HAP-1 (cell line): Measurements from ENCODE around the gene GPR146.

Source experiments
- DNase-seq, 2 experiments: peaks; one replicate each; pipeline ENCODE4 v3.0.0-alpha.2; 2016 to 2020; ENCODE audit warnings: low spot score in 2 of 2
- H3K27me3 ChIP-seq: fragments of 250-450 bp; sonication (Bioruptor Pico); 2 replicates; pipeline ENCODE4 v1.5.1; 2020; ENCODE audit warnings: low read depth, mild to moderate bottlenecking, moderate library complexity
- H3K36me3 ChIP-seq: fragments of 250-450 bp; sonication (Bioruptor Pico); replicated peaks from 2 replicates; pipeline ENCODE4 v1.5.1; 2020; ENCODE audit warnings: mild to moderate bottlenecking
- H3K4me1 ChIP-seq: fragments of 250-450 bp; sonication (Bioruptor Pico); 2 replicates; pipeline ENCODE4 v1.5.1; 2020; ENCODE audit warnings: mild to moderate bottlenecking
- H3K4me3 ChIP-seq: fragments of 250-450 bp; sonication (Bioruptor Pico); 2 replicates; pipeline ENCODE4 v1.5.1; 2020; ENCODE audit warnings: mild to moderate bottlenecking, moderate library complexity
- H3K9me3 ChIP-seq: fragments of 250-450 bp; sonication (Bioruptor Pico); 2 replicates; pipeline ENCODE4 v1.5.1; 2020; ENCODE audit warnings: mild to moderate bottlenecking, moderate library complexity
- in situ Hi-C: fragments of 300-500 bp; cut with MboI; formaldehyde crosslinking; loops from 3 replicates; pipeline ENCODE4 v1.14.3; 2020; ENCODE audit warnings: low sequenced_read_pairs, inconsistent platforms, mixed read lengths

GPR146 gene

DNA sequence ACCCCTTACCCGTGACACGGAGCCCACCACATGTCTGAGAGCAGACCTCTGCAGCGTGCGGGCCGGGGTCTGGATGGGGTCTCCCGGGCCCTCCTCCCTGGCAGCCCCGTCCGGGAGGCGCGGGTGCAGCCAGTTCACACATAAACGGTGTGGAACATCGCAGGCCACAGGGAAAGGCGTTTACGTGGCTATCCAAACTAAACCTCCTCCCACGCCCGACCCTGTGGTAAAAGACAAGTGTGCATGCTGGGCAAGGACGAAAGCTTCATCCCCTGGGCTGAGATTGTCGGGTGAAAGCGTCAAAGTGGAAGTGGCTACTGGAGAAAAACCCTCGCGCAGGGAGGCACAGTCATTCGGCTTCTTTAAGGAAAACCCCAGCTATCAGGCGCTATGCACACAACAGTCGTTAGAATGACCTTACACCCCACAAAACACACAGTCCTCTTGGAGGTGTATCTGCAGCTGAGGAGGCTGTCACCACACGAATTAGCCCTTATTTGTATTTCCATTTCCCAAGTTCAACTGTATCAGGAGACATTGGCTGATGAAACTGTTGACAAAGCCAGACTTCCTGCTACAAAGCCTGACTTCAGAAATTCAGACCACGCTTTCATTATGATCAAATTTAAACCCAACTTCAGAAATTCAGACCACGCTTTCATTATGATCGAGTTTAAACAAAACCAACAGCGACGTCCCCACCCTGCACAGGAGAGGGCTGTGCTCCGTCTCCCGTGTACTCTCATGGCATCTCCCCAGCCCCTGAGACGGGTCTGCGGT is 58.9 kb downstream of the GPR146 start:
- H3K27me3 ChIP-seq, result no peaks in the 10 kb centered on the region
- H3K4me3 ChIP-seq, result no peak overlapping the region
- H3K4me1 ChIP-seq, result no peaks in the 10 kb centered on the region
- H3K9me3 ChIP-seq, result no peaks in the 10 kb centered on the region
- in situ Hi-C loops, result no loop called here
- no peak for DNase-seq
- no peaks in the 10 kb centered on the region; the same call in 1 of the 2 replicates for H3K36me3 ChIP-seq

DNA sequence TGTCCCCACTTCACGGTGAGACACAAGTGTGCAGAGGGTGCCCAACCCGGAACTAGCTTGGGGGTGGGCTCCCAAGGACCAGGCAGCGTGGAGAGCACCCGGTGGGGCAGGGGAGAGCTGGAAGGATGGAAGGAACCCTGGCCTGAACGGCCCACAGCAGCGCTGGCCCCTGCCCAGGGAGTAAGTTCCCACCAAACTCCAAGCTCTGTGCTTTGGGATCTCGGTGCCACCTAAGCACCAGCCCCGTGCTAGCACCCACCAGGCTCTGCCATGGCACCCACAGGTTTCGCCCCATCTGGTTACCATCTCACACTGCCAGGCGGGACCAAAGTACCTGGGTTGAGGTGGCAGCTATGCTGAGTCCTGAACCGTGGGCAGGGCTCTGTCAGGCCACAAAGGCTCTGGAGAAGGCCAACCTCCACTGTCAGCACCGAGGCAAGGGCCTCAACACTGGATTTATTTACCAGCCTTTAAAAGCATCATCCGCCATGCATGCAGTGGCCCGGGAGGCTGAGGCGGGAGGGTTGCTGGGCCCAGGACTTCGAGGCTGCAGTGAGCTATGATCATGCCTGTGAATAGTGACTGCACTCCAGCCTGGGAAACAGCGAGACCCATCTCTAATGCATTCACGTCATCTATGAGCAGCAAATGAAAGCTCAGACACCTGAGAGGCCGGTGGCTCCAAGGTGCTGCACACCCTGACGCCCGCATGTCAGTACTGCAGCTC is 59.6 kb downstream of the GPR146 start:
- in situ Hi-C loops, result no loop called here
- H3K4me3 ChIP-seq, result no peak overlapping the region
- no peaks in the 10 kb centered on the region for H3K4me1 ChIP-seq
- H3K27me3 ChIP-seq, result no peaks in the 10 kb centered on the region
- no peak for DNase-seq
- H3K9me3 ChIP-seq, result no peaks in the 10 kb centered on the region
- H3K36me3 ChIP-seq, result no peaks in the 10 kb centered on the region; the same call in 1 of the 2 replicates

DNA sequence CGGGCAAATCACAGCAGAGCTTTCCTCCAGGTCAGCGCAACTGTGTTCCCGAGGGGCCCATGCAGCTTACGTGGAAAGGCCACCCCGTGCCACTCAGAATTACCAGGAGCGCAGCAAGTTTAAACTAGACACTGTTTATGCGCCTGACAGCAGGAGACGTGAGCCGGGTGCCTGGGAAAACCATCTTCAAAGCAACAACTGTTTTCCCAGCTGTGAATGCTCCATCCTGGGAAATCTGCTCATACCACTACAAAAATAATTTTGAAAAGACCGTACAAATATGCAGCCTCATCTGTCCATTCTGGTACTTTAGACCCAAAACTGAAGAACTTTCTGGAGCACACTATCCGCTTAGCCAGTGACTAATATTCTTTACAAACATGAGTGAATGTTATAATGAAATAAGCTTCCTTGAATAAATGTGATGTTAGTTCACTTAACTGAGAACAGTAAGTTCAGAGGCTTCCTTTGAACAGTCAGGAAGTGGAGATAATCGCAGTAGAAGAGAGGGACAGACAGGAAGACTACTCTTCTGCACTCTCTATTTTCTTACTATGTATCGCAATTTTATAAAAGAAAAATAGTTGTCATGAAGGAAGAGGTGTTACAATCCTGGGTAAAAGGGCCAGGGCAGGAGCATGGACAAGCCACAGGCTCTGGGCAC is 60.3 kb downstream of the GPR146 start:
- H3K36me3 ChIP-seq, result no peaks in the 10 kb centered on the region; the same call in 1 of the 2 replicates
- no peaks in the 10 kb centered on the region for H3K27me3 ChIP-seq
- DNase-seq, result no peak
- no peak overlapping the region for H3K4me3 ChIP-seq
- no peaks in the 10 kb centered on the region for H3K9me3 ChIP-seq
- no peaks in the 10 kb centered on the region for H3K4me1 ChIP-seq
- in situ Hi-C loops, result no loop called here

DNA sequence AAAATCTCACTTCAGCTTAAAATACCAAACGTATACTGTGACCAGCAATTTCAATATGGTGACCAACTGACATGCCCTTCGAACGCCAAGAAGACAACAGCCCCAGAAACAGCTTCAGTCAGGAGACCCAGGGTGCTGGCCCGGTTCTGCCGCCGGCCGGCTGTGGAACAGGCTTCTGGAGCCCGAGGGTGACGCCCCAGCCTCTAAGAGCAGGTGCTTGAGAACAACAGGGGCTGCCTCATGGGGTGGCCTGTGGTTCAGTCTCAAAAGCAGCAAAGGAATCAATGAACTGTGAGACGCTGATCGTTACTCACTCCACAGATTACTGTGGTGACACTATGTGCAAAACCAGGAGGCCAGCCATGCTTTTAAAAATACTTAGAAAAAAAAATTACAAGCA is 60.8 kb downstream of the GPR146 start:
- no peaks in the 10 kb centered on the region for H3K27me3 ChIP-seq
- H3K36me3 ChIP-seq, result no peaks in the 10 kb centered on the region; the same call in 1 of the 2 replicates
- DNase-seq, result no peak
- no peaks in the 10 kb centered on the region for H3K9me3 ChIP-seq
- H3K4me1 ChIP-seq, result no peaks in the 10 kb centered on the region
- H3K4me3 ChIP-seq, result no peak overlapping the region
- in situ Hi-C loops, result no loop called here

DNA sequence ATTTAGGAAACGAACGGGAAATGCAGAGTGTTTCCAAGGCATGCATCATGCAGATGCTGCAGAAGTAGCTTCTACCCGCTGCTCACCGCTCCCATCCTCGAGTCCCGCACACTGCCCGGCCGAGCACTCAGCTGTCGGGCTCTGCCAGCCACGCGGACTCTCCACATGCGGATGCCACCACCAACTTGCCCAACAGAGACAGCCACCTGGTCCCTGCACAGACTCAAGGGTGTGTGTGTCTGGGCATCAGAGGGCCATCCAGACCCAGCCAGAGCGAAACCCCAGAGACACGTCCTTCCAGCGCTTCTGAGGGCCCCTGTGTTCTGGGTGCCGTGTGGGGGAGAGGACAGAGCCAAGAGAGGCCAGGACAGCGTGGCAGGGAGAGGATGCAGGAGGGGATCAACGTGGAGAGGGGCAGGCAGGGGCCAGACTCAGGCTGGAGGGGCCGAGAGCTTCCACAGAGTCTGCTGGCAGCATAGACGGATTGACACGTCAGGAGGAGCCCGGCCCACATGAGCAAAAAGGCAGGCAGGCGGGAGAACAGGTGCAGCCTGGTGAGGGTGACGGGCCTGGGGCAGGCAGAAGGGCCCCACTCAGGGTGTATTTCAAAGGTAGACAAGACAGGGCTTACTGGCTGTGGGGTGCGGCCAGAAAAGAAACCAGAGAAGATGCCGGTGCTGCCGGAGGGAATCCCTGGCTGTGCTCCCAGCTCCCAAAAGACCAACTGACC is 61.9 kb downstream of the GPR146 start:
- Histone ChIP-seq H3K27me3 (no peaks in the 10 kb centered on the region), H3K4me3 (no peak overlapping the region), H3K4me1 (no peaks in the 10 kb centered on the region), H3K9me3 (no peaks in the 10 kb centered on the region), H3K36me3 (no peaks in the 10 kb centered on the region; the same call in 1 of the 2 replicates)
- DNase-seq, result no peak
- in situ Hi-C loops, result no loop called here

DNA sequence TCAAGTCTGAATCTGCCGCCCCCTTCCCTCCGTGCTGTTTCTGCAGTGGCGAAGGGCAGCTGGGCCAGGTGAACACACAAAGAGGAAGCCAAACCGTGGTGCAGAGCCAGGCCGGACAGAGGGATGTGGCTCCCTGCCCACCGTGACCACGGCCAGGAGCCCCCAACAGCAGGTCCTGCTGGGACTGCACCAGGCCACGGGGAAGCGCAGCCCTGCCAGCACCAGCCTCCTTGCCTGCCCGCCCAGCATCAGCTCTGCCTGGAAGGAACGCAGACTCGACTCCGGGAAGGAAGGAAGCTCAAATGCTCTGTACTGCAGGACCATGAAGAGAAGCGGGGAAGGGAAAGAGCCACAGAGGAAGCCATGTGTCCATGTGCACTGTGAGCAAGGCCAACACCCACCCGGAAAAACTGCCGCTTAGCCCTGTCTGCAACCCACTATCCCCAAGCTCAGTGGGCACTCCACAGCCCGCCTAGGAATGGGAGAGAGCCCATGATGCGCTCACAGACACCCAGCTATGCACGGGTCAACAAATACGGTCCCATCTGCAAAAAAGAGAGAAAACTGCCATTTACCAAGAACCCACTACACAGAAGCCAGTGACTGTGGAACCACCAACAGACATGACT is 62.6 kb downstream of the GPR146 start:
- DNase-seq, result no peak
- no peaks in the 10 kb centered on the region for H3K27me3 ChIP-seq
- no peaks in the 10 kb centered on the region for H3K4me1 ChIP-seq
- in situ Hi-C loops, result no loop called here
- H3K36me3 ChIP-seq, result no peaks in the 10 kb centered on the region; the same call in 1 of the 2 replicates
- H3K4me3 ChIP-seq, result no peak overlapping the region
- H3K9me3 ChIP-seq, result no peaks in the 10 kb centered on the region

DNA sequence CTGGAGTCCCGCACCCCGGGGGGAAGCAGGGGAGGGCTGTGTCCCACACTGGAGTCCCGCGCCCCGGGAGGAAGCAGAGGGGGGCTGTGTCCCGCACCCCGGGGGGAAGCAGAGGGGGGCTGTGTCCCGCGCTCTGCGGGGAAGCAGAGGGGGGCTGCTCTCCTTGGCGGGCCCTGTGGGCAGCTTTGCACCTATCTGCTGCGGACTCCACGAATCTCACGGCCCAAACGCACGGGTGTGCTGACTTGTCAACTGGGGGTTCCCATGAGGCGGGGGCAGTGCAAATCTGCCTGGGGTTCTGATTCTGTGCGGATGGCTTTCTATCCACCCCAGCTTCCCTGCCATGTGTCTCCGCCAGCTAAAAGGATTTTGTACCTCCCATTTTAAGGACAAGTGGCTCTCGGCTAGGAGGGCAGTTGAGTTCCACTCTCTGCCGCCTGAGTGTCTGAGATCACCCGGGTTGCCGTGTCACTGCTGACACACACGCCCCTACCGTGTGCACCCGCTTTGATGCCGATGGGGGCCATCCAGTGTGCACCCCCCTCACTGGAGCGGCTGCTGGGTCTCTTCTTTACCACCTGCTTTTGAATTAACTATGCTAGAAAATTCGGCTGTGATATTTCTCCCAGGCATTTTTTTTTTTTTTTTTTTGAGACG is 64.0 kb downstream of the GPR146 start:
- Histone ChIP-seq H3K36me3 (no peaks in the 10 kb centered on the region; the same call in 1 of the 2 replicates), H3K9me3 (no peaks in the 10 kb centered on the region), H3K4me1 (no peaks in the 10 kb centered on the region), H3K4me3 (no peak overlapping the region), H3K27me3 (no peaks in the 10 kb centered on the region)
- in situ Hi-C loops, result no loop called here
- DNase-seq, result no peak
